HEK293 (cell line): Measurements from ENCODE around the gene NCOA6.
A peak's percentile ranks its signal among the peaks of the same experiment; 100 is the strongest.

Source experiments
- CTCF ChIA-PET: fragments of 350-600 bp; formaldehyde crosslinking; extraction: SDS; loops from one replicate; lab custom pipeline; 2021; ENCODE audit warnings: antibody characterized with exemption; lab: Yijun Ruan, JAX
- POLR2A ChIA-PET: fragments of 300-600 bp; formaldehyde crosslinking; extraction: SDS; loops from one replicate; lab custom pipeline; 2020; ENCODE audit warnings: antibody characterized with exemption, inconsistent platforms; lab: Yijun Ruan, JAX
- H3K27ac ChIP-seq: fragments of 200-500 bp; sonication (Bioruptor generic); 2 replicates; pipeline ENCODE4 v1.5.1; 2014; ENCODE audit warnings: low read depth, low read length, control low read depth, inconsistent platforms; ENCODE audit errors: extremely low read depth
- H3K36me3 ChIP-seq, 2 experiments: fragments of 200-500 bp in 1 of 2; sonication (Bioruptor generic) in 1 of 2; 1 replicate in 1 of 2; 2 replicates in 1 of 2; pipeline ENCODE4 v1.5.1; 2014 to 2017; ENCODE audit warnings: inconsistent platforms in 2 of 2, low read length in 2 of 2; ENCODE audit not compliant: control insufficient read depth in 2 of 2, insufficient read depth in 1 of 2
- H3K4me1 ChIP-seq: fragments of 200-500 bp; sonication (Bioruptor generic); 2 replicates; pipeline ENCODE4 v1.5.1; 2014; ENCODE audit warnings: mild to moderate bottlenecking, low read length, inconsistent platforms; ENCODE audit not compliant: control insufficient read depth, insufficient read depth
- H3K4me3 ChIP-seq: 2 replicates; pipeline ENCODE4 v1.5.1; 2011; ENCODE audit warnings: low read depth, mild to moderate bottlenecking, control low read depth, low read length, moderate library complexity
- H3K9me3 ChIP-seq: fragments of 200-500 bp; sonication (Bioruptor generic); 2 replicates; pipeline ENCODE4 v1.5.1; 2014; ENCODE audit warnings: low read depth, low read length, inconsistent platforms; ENCODE audit not compliant: control insufficient read depth, insufficient read depth
- BCL11B ChIP-seq: fragments of 450-650 bp; formaldehyde crosslinking; IDR thresholded peaks from 2 replicates; pipeline ENCODE4 v1.5.1; 2016; ENCODE audit warnings: low read depth, missing biosample characterization, missing genetic modification characterization
- EGR2 ChIP-seq: fragments of 450-650 bp; formaldehyde crosslinking; IDR thresholded peaks from 2 replicates; pipeline ENCODE4 v1.5.1; 2016; ENCODE audit warnings: low read depth, missing biosample characterization, missing genetic modification characterization
- HIC1 ChIP-seq: fragments of 450-650 bp; formaldehyde crosslinking; IDR thresholded peaks from 2 replicates; pipeline ENCODE4 v1.5.1; 2016; ENCODE audit warnings: missing biosample characterization, missing genetic modification characterization
- REST ChIP-seq: fragments of 450-650 bp; formaldehyde crosslinking; IDR thresholded peaks from 2 replicates; pipeline ENCODE4 v1.5.1; 2016; ENCODE audit warnings: missing biosample characterization, missing genetic modification characterization
- SCRT2 ChIP-seq: fragments of 450-650 bp; formaldehyde crosslinking; IDR thresholded peaks from 2 replicates; pipeline ENCODE4 v1.5.1; 2016; ENCODE audit warnings: missing biosample characterization, missing genetic modification characterization
- SP3 ChIP-seq: fragments of 450-650 bp; formaldehyde crosslinking; IDR thresholded peaks from 2 replicates; pipeline ENCODE4 v1.5.1; 2016; ENCODE audit warnings: missing biosample characterization, missing genetic modification characterization
- TRIM28 ChIP-seq: IDR thresholded peaks from 2 replicates; pipeline ENCODE4 v1.6.1; 2011; ENCODE audit warnings: low read length, control low read depth, borderline replicate concordance
- YY2 ChIP-seq: fragments of 450-650 bp; formaldehyde crosslinking; IDR thresholded peaks from 2 replicates; pipeline ENCODE4 v1.5.1; 2016; ENCODE audit warnings: missing biosample characterization, missing genetic modification characterization
- ZFP69B ChIP-seq: fragments of 450-650 bp; formaldehyde crosslinking; IDR thresholded peaks from 2 replicates; pipeline ENCODE4 v1.5.1; 2016; ENCODE audit warnings: missing biosample characterization, missing genetic modification characterization
- ZNF132 ChIP-seq: fragments of 450-650 bp; formaldehyde crosslinking; IDR thresholded peaks from 2 replicates; pipeline ENCODE4 v1.5.1; 2017; ENCODE audit warnings: missing biosample characterization, missing genetic modification characterization, borderline replicate concordance
- ZNF146 ChIP-seq: fragments of 450-650 bp; formaldehyde crosslinking; IDR thresholded peaks from 2 replicates; pipeline ENCODE4 v1.5.1; 2016; ENCODE audit warnings: missing biosample characterization, missing genetic modification characterization
- ZNF223 ChIP-seq: fragments of 450-650 bp; formaldehyde crosslinking; IDR thresholded peaks from 2 replicates; pipeline ENCODE4 v1.5.1; 2016; ENCODE audit warnings: missing biosample characterization, missing genetic modification characterization
- ZNF292 ChIP-seq: fragments of 450-650 bp; formaldehyde crosslinking; IDR thresholded peaks from 2 replicates; pipeline ENCODE4 v1.5.1; 2016; ENCODE audit warnings: low read depth, missing biosample characterization, missing genetic modification characterization, borderline replicate concordance
- ZNF324 ChIP-seq: fragments of 450-650 bp; formaldehyde crosslinking; IDR thresholded peaks from 2 replicates; pipeline ENCODE4 v1.5.1; 2016; ENCODE audit warnings: missing biosample characterization, missing genetic modification characterization
- ZNF366 ChIP-seq: fragments of 450-650 bp; formaldehyde crosslinking; conservative IDR thresholded peaks from 2 replicates; pipeline ENCODE4 v1.5.1; 2016; ENCODE audit warnings: missing biosample characterization, missing genetic modification characterization
- ZNF404 ChIP-seq: fragments of 450-650 bp; formaldehyde crosslinking; IDR thresholded peaks from 2 replicates; pipeline ENCODE4 v1.5.1; 2017; ENCODE audit warnings: missing biosample characterization, missing genetic modification characterization
- ZNF426 ChIP-seq: fragments of 450-650 bp; formaldehyde crosslinking; IDR thresholded peaks from 2 replicates; pipeline ENCODE4 v1.5.1; 2017; ENCODE audit warnings: missing biosample characterization, missing genetic modification characterization, mild to moderate bottlenecking, inconsistent platforms, moderate library complexity
- ZNF473 ChIP-seq: fragments of 450-650 bp; formaldehyde crosslinking; IDR thresholded peaks from 2 replicates; pipeline ENCODE4 v1.5.1; 2017; ENCODE audit warnings: missing biosample characterization, missing genetic modification characterization
- ZNF518A ChIP-seq: fragments of 450-650 bp; formaldehyde crosslinking; conservative IDR thresholded peaks from 2 replicates; pipeline ENCODE4 v1.5.1; 2016; ENCODE audit warnings: low read depth, missing biosample characterization, missing genetic modification characterization
- ZNF529 ChIP-seq: fragments of 450-650 bp; formaldehyde crosslinking; IDR thresholded peaks from 2 replicates; pipeline ENCODE4 v1.5.1; 2017; ENCODE audit warnings: missing genetic modification characterization, missing biosample characterization; ENCODE audit not compliant: insufficient replicate concordance
- ZNF580 ChIP-seq: fragments of 450-650 bp; formaldehyde crosslinking; IDR thresholded peaks from 2 replicates; pipeline ENCODE4 v1.5.1; 2016; ENCODE audit warnings: missing biosample characterization, missing genetic modification characterization
- ZNF585B ChIP-seq: fragments of 450-650 bp; formaldehyde crosslinking; IDR thresholded peaks from 2 replicates; pipeline ENCODE4 v1.5.1; 2016; ENCODE audit warnings: missing biosample characterization, missing genetic modification characterization
- ZNF610 ChIP-seq: fragments of 450-650 bp; formaldehyde crosslinking; IDR thresholded peaks from 2 replicates; pipeline ENCODE4 v1.5.1; 2016; ENCODE audit warnings: missing biosample characterization, missing genetic modification characterization, borderline replicate concordance
- ZNF621 ChIP-seq: fragments of 450-650 bp; formaldehyde crosslinking; IDR thresholded peaks from 2 replicates; pipeline ENCODE4 v1.5.1; 2017; ENCODE audit warnings: missing biosample characterization, missing genetic modification characterization
- ZNF623 ChIP-seq: fragments of 450-650 bp; formaldehyde crosslinking; IDR thresholded peaks from 2 replicates; pipeline ENCODE4 v1.5.1; 2016; ENCODE audit warnings: missing biosample characterization, missing genetic modification characterization
- ZNF747 ChIP-seq: fragments of 450-650 bp; formaldehyde crosslinking; IDR thresholded peaks from 2 replicates; pipeline ENCODE4 v1.5.1; 2016; ENCODE audit warnings: missing biosample characterization, missing genetic modification characterization
- ZNF777 ChIP-seq: fragments of 450-650 bp; formaldehyde crosslinking; IDR thresholded peaks from 2 replicates; pipeline ENCODE4 v1.5.1; 2017; ENCODE audit warnings: missing biosample characterization, missing genetic modification characterization, borderline replicate concordance
- ZSCAN4 ChIP-seq: fragments of 450-650 bp; formaldehyde crosslinking; IDR thresholded peaks from 2 replicates; pipeline ENCODE4 v1.5.1; 2017; ENCODE audit warnings: missing biosample characterization, missing genetic modification characterization

The NCOA6 gene

GRCh38 chr20:34824452-34824805 is 1.0 kb downstream of the NCOA6 start:
- H3K4me1 ChIP-seq = no peaks in the 10 kb centered on the region; the same call in 1 of the 2 replicates
- H3K27ac ChIP-seq = peak overlapping the region; percentile 98
- H3K4me3 ChIP-seq = peak overlapping the region; percentile 96
- no peaks in the 10 kb centered on the region for H3K36me3 ChIP-seq
- POLR2A ChIA-PET = interaction anchor here (0.6 to 1.1 kb wide), 6 partner anchors 12 to 265 kb away, joined by 3 to 5 read pairs (median 4); partner anchors contain the start of genes ACSS2 and PIGU
- H3K9me3 ChIP-seq = no peaks in the 10 kb centered on the region
- CTCF ChIA-PET = interaction anchor here (1.0 kb wide), 1 partner anchor 55 kb away, joined by 3 read pairs; no protein-coding TSS in a partner anchor
- TF ChIP-seq SP3 (tag by site-specific recombination) (peak; percentile 74), SCRT2 (tag by site-specific recombination) (peak; percentile 40), ZNF223 (tag by site-specific recombination) (no peak), ZNF518A (tag by site-specific recombination) (no peak), YY2 (tag by site-specific recombination) (no peak), ZSCAN4 (no peak), ZFP69B (tag by site-specific recombination) (no peak), ZNF623 (no peak), TRIM28 (no peak), ZNF404 (tag by site-specific recombination) (no peak), BCL11B (tag by site-specific recombination) (no peak), ZNF292 (no peak), ZNF585B (tag by site-specific recombination) (no peak), ZNF529 (tag by site-specific recombination) (no peak), ZNF146 (tag by site-specific recombination) (no peak), ZNF610 (tag by site-specific recombination) (no peak), EGR2 (no peak), ZNF132 (tag by site-specific recombination) (no peak), ZNF324 (tag by site-specific recombination) (no peak), ZNF473 (tag by site-specific recombination) (no peak), ZNF426 (tag by site-specific recombination) (no peak), ZNF777 (tag by site-specific recombination) (no peak), ZNF366 (tag by site-specific recombination) (peak; percentile 49; the same call in 1 of the 2 replicates), REST (peak; percentile 86), ZNF580 (tag by site-specific recombination) (no peak), ZNF747 (tag by site-specific recombination) (no peak), HIC1 (no peak), ZNF621 (no peak)
